ENCODE results near the gene CLDN15.

DNA sequence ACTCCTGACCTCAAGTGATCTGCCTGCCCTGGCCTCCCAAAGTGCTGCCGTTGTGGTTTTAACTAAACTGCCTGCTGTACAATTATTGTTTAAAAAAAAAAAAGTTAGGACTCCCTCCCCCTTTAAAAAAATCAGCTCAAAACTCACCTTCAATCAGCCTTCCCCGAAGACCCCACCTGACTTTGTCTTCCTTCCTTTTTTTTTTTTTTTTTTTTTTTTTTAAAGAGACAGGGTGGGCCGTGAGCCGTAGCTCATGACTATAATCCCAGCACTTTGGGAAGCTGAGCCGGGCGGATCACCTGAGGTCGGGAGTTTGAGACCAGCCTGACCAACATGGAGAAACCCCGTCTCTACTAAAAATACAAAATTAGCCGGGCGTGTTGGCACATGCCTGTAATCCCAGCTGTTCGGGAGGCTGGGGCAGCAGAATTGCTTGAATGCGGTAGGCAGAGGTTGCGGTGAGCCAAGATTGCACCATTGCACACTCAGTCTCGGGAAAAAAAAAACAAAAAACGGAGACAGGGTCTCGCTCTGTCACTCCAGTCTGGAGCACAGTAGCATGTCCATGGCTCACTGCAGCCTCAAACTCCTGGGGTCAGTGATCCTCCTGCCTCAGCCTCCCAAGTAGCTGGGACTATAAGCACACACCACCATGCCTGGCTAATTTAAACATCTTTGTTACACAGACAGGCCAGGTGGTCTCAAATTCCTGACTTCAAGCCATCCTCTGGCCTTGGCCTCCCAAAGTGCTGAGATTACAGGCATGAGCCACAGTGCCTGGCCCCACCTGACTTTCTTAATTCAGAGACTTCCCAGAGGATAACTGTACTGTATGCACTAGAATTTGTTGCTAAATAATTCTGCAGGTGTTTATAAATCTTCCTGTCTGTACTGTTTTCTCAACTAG is 4.1 kb upstream of the CLDN15 start:
- TF ChIP-seq CTCF (IDR thresholded peaks at IDR 0.05) (no peak), EP300 (IDR thresholded peaks at IDR 0.05) (no peak), POLR2AphosphoS5 (IDR thresholded peaks at IDR 0.05) (no peak), POLR2A (IDR thresholded peaks at IDR 0.05) (no peak)

All from suprapubic skin (tissue), 4 donors.